HepG2 (cell line): ENCODE results near the gene LIME1. TPM values are rescaled to one million over a fixed set of nuclear protein-coding genes. Genes with fewer than 3 reads are reported as not detected.

Experiments used
- AKNA ChIP-seq: sonication (generic); formaldehyde crosslinking; IDR thresholded peaks from 2 replicates; pipeline ENCODE4 v1.4.0; 2020; ENCODE audit warnings: missing genetic modification reagents, borderline replicate concordance
- BCLAF1 ChIP-seq: fragments of 450-650 bp; IDR thresholded peaks from 2 replicates; pipeline ENCODE4 v1.6.1; 2017; ENCODE audit warnings: mild to moderate bottlenecking
- CEBPB ChIP-seq: IDR thresholded peaks from 2 replicates; pipeline ENCODE4 v1.6.1; 2011; ENCODE audit warnings: low read depth, low read length, improper control_type of control experiment, borderline replicate concordance
- FOXM1 ChIP-seq: sonication (generic); formaldehyde crosslinking; IDR thresholded peaks from 2 replicates; pipeline ENCODE4 v1.5.0; 2020; ENCODE audit warnings: missing genetic modification reagents
- PRDM10 ChIP-seq: sonication (generic); formaldehyde crosslinking; IDR thresholded peaks from 2 replicates; pipeline ENCODE4 v1.4.0; 2020; ENCODE audit warnings: low read depth, missing genetic modification reagents
- ZNF101 ChIP-seq: sonication (generic); formaldehyde crosslinking; IDR thresholded peaks from 2 replicates; pipeline ENCODE4 v1.4.0; 2020; ENCODE audit warnings: mild to moderate bottlenecking, low read depth, missing genetic modification reagents, borderline replicate concordance
- ZNF276 ChIP-seq: sonication (generic); formaldehyde crosslinking; IDR thresholded peaks from 2 replicates; pipeline ENCODE4 v1.4.0; 2020; ENCODE audit warnings: mild to moderate bottlenecking, low read depth, missing genetic modification reagents
- ZNF280B ChIP-seq: sonication (generic); formaldehyde crosslinking; IDR thresholded peaks from 2 replicates; pipeline ENCODE4 v1.5.0; 2020; ENCODE audit warnings: missing genetic modification reagents, mild to moderate bottlenecking, borderline replicate concordance
- ZNF674 ChIP-seq: sonication (generic); formaldehyde crosslinking; IDR thresholded peaks from 2 replicates; pipeline ENCODE4 v1.5.0; 2020; ENCODE audit warnings: low read depth, mild to moderate bottlenecking, missing genetic modification reagents
- ZNF883 ChIP-seq: sonication (generic); formaldehyde crosslinking; IDR thresholded peaks from 2 replicates; pipeline ENCODE4 v1.5.1; 2020; ENCODE audit warnings: mild to moderate bottlenecking, missing genetic modification reagents; ENCODE audit errors: not compliant biosample characterization
- polyA plus RNA-seq, 8 experiments: library from polyadenylated mRNA; depleted of rRNA in 3 of 8; stranded (reverse) in 7 of 8; unstranded in 1 of 8; fragments of >200 nt; fragmentation: Illumina TruSeq in 4 of 8; extraction: Trizol in 4 of 8; gene quantifications; 2 replicates each; pipeline versions ENCODE4 v1.2.1 to v1.2.3, GENCODE V29; 2011 to 2016; ENCODE audit warnings: low read depth in 4 of 8, missing spikeins in 1 of 8, mixed read lengths in 1 of 8; ENCODE audit not compliant: insufficient read depth in 1 of 8
- total RNA-seq, 5 experiments: library from RNA; depleted of rRNA; stranded (reverse); fragments of >200 nt; fragmentation: Illumina TruSeq; extraction: Trizol; gene quantifications; 2 replicates each; pipeline ENCODE4 v1.2.3, GENCODE V29; 2016; ENCODE audit warnings: low read depth in 1 of 5

LIME1 gene
- total and polyA plus RNA-seq, 2 of the 13 experiments (the other 11 are each of a cell fraction or from before 2014, with no cell fraction given), result 13.0 to 61.5 TPM

- TF ChIP-seq AKNA (CRISPR knock-in tag) (peak; percentile 88), ZNF674 (CRISPR knock-in tag) (peak; percentile 50), ZNF276 (CRISPR knock-in tag) (peak; percentile 80; the same call in 1 of the 2 replicates), ZNF101 (CRISPR knock-in tag) (no peak), ZNF280B (CRISPR knock-in tag) (no peak; the same call in 1 of the 2 replicates), PRDM10 (CRISPR knock-in tag) (0 out of 2 replicates have a peak, but pooled peaks have one; percentile 37), CEBPB (peak; percentile 33; the same call in 1 of the 2 replicates), FOXM1 (CRISPR knock-in tag) (0 out of 2 replicates have a peak, but pooled peaks have one; percentile 34), BCLAF1 (no peak), ZNF883 (CRISPR knock-in tag) (peak; percentile 64)
Observed at GRCh38 chr20:63739130-63740069, 2.9 kb downstream of the LIME1 start, which contains the start of gene SLC2A4RG (continued).
